Activated naive CD4-positive, alpha-beta T cell treated with anti-CD3 and anti-CD28 coated beads for 36 hours (primary cell): Measurements from ENCODE around the gene SCART1. TPM values are rescaled to one million over a fixed set of nuclear protein-coding genes. Genes with fewer than 3 reads are reported as not detected.
"Not testable (repeated sequence)": the region's sequence is repeated elsewhere in the genome, so short reads cannot be mapped to it uniquely, and the experiment has no call there.

ENCODE experiments used
- CTCF ChIA-PET: fragments of 350-600 bp; sonication (Branson Sonifier 250); formaldehyde crosslinking; loops from one replicate; lab custom pipeline; 2021; ENCODE audit warnings: antibody characterized with exemption; lab: Charles Lee
- DNase-seq: peaks from one replicate; pipeline ENCODE4 v3.0.0-alpha.2; 2020
- H3K27ac Mint-ChIP-seq: one replicate; pipeline ENCODE4 v1.8.0; 2021; ENCODE audit warnings: mild to moderate bottlenecking, mixed read lengths
- H3K27me3 Mint-ChIP-seq: one replicate; pipeline ENCODE4 v1.8.0; 2021; ENCODE audit warnings: low read depth, mixed read lengths
- H3K36me3 Mint-ChIP-seq: one replicate; pipeline ENCODE4 v1.8.0; 2021; ENCODE audit warnings: low read depth, mixed read lengths
- H3K4me1 Mint-ChIP-seq: one replicate; pipeline ENCODE4 v1.8.0; 2021; ENCODE audit warnings: low read depth, mixed read lengths
- H3K4me3 Mint-ChIP-seq: one replicate; pipeline ENCODE4 v1.8.0; 2021; ENCODE audit warnings: mild to moderate bottlenecking, moderate library complexity, mixed read lengths
- H3K9me3 Mint-ChIP-seq: one replicate; pipeline ENCODE4 v1.8.0; 2021; ENCODE audit warnings: mixed read lengths
- intact Hi-C: fragments of 100-400 bp; cut with micrococcal nuclease; formaldehyde crosslinking; loops from one replicate; pipeline ENCODE4 v1.15.1; 2023
- total RNA-seq, 2 experiments: library from RNA; stranded (reverse); gene quantifications; one replicate each; pipeline ENCODE4 v1.2.3, GENCODE V29; 2021

The SCART1 gene
- total RNA-seq, 2 experiments from 2014 or later: 1.5 to 1.6 TPM

GRCh38 chr10:133460208-133460769 is 6.5 kb downstream of the SCART1 start:
- Mint-ChIP-seq H3K27me3 (no peaks in the 10 kb centered on the region), H3K4me3 (no peak overlapping the region), H3K27ac (no peak overlapping the region), H3K36me3 (no peaks in the 10 kb centered on the region), H3K9me3 (no peaks in the 10 kb centered on the region), H3K4me1 (no peaks in the 10 kb centered on the region)
- CTCF ChIA-PET: no interaction called here
- intact Hi-C loops: no loop called here
- no peak for DNase-seq

GRCh38 chr10:133461027-133461426 is 7.3 kb downstream of the SCART1 start:
- CTCF ChIA-PET: no interaction called here
- Mint-ChIP-seq H3K4me1 (no peaks in the 10 kb centered on the region), H3K27me3 (no peaks in the 10 kb centered on the region), H3K4me3 (no peak overlapping the region), H3K27ac (no peak overlapping the region), H3K36me3 (no peaks in the 10 kb centered on the region), H3K9me3 (no peaks in the 10 kb centered on the region)
- no peak for DNase-seq
- intact Hi-C loops: no loop called here

- no peak overlapping the region for H3K4me3 Mint-ChIP-seq
- intact Hi-C loops: no loop called here
- CTCF ChIA-PET: no interaction called here
- no peak overlapping the region for H3K27ac Mint-ChIP-seq
- no peaks in the 10 kb centered on the region for H3K36me3 Mint-ChIP-seq
- DNase-seq: no peak
- H3K4me1 Mint-ChIP-seq: no peaks in the 10 kb centered on the region
- H3K27me3 Mint-ChIP-seq: no peaks in the 10 kb centered on the region
- H3K9me3 Mint-ChIP-seq: no peaks in the 10 kb centered on the region
These were observed 8.1 kb downstream of the SCART1 start for GRCh38 chr10:133461841-133462240.

GRCh38 chr10:133462512-133463305 is 9.0 kb downstream of the SCART1 start:
- peaks cover 2% of the 10 kb centered on the region for H3K36me3 Mint-ChIP-seq
- no peak overlapping the region for H3K27ac Mint-ChIP-seq
- H3K27me3 Mint-ChIP-seq: no peaks in the 10 kb centered on the region
- no peak overlapping the region for H3K4me3 Mint-ChIP-seq
- CTCF ChIA-PET: no interaction called here
- H3K9me3 Mint-ChIP-seq: no peaks in the 10 kb centered on the region
- H3K4me1 Mint-ChIP-seq: no peaks in the 10 kb centered on the region
- no peak for DNase-seq
- intact Hi-C loops: no loop called here

- peaks cover 6% of the 10 kb centered on the region for H3K9me3 Mint-ChIP-seq
- no peak overlapping the region for H3K4me3 Mint-ChIP-seq
- CTCF ChIA-PET: interaction anchor here (0.6 kb wide), 1 partner anchor 54 kb away, joined by 3 read pairs; no protein-coding TSS in a partner anchor
- intact Hi-C loops: no loop called here
- no peaks in the 10 kb centered on the region for H3K4me1 Mint-ChIP-seq
- DNase-seq: no peak
- H3K36me3 Mint-ChIP-seq: peaks cover 14% of the 10 kb centered on the region
- H3K27ac Mint-ChIP-seq: no peak overlapping the region
- H3K27me3 Mint-ChIP-seq: no peaks in the 10 kb centered on the region
These were observed 10.9 kb downstream of the SCART1 start for GRCh38 chr10:133464582-133465031.

- intact Hi-C loops: no loop called here
- no peak overlapping the region for H3K4me3 Mint-ChIP-seq
- CTCF ChIA-PET: no interaction called here
- DNase-seq: no peak
- H3K9me3 Mint-ChIP-seq: peaks cover 6% of the 10 kb centered on the region
- H3K27me3 Mint-ChIP-seq: no peaks in the 10 kb centered on the region
- H3K4me1 Mint-ChIP-seq: no peaks in the 10 kb centered on the region
- no peak overlapping the region for H3K27ac Mint-ChIP-seq
- peaks cover 16% of the 10 kb centered on the region for H3K36me3 Mint-ChIP-seq
These were observed 11.6 kb downstream of the SCART1 start for GRCh38 chr10:133465191-133465949.

- CTCF ChIA-PET: no interaction called here
- intact Hi-C loops: no loop called here
- Mint-ChIP-seq H3K27ac (no peak overlapping the region), H3K4me3 (no peak overlapping the region), H3K27me3 (no peaks in the 10 kb centered on the region), H3K4me1 (no peaks in the 10 kb centered on the region), H3K9me3 (peaks cover 6% of the 10 kb centered on the region), H3K36me3 (peaks cover 16% of the 10 kb centered on the region)
- DNase-seq: no peak
These were observed 12.3 kb downstream of the SCART1 start for GRCh38 chr10:133465950-133466474.

- no peaks in the 10 kb centered on the region for H3K27me3 Mint-ChIP-seq
- CTCF ChIA-PET: no interaction called here
- no peaks in the 10 kb centered on the region for H3K4me1 Mint-ChIP-seq
- no peak overlapping the region for H3K4me3 Mint-ChIP-seq
- H3K9me3 Mint-ChIP-seq: peaks cover 6% of the 10 kb centered on the region
- no peak overlapping the region for H3K27ac Mint-ChIP-seq
- intact Hi-C loops: no loop called here
- peaks cover 16% of the 10 kb centered on the region for H3K36me3 Mint-ChIP-seq
- DNase-seq: no peak
These were observed 13.0 kb downstream of the SCART1 start for GRCh38 chr10:133466683-133467275.

GRCh38 chr10:133467286-133467911 is 13.7 kb downstream of the SCART1 start:
- peaks cover 16% of the 10 kb centered on the region for H3K36me3 Mint-ChIP-seq
- no peak overlapping the region for H3K27ac Mint-ChIP-seq
- no peak for DNase-seq
- CTCF ChIA-PET: no interaction called here
- peaks cover 6% of the 10 kb centered on the region for H3K9me3 Mint-ChIP-seq
- H3K27me3 Mint-ChIP-seq: no peaks in the 10 kb centered on the region
- H3K4me1 Mint-ChIP-seq: no peaks in the 10 kb centered on the region
- no peak overlapping the region for H3K4me3 Mint-ChIP-seq
- intact Hi-C loops: no loop called here

GRCh38 chr10:133469205-133469604 is 15.5 kb downstream of the SCART1 start:
- H3K4me3 Mint-ChIP-seq, H3K27ac Mint-ChIP-seq, H3K27me3 Mint-ChIP-seq, DNase-seq, intact Hi-C loops, H3K9me3 Mint-ChIP-seq, H3K4me1 Mint-ChIP-seq, CTCF ChIA-PET: not testable (repeated sequence)
- peaks cover 16% of the 10 kb centered on the region for H3K36me3 Mint-ChIP-seq

GRCh38 chr10:133471300-133472109 is 17.8 kb downstream of the SCART1 start:
- no peak for DNase-seq
- Mint-ChIP-seq H3K9me3 (peaks cover 6% of the 10 kb centered on the region), H3K36me3 (peaks cover 16% of the 10 kb centered on the region), H3K27ac (no peak overlapping the region), H3K4me3 (no peak overlapping the region), H3K27me3 (no peaks in the 10 kb centered on the region), H3K4me1 (peaks cover 13% of the 10 kb centered on the region)
- intact Hi-C loops: no loop called here
- CTCF ChIA-PET: no interaction called here
